Endometrial microvascular endothelial cells (primary cell): ENCODE results near the gene CAMK1G. TPM values are rescaled to one million over a fixed set of nuclear protein-coding genes. Genes with fewer than 3 reads are reported as not detected.

Source experiments
- in situ Hi-C: cut with HindIII; loops from 2 replicates; pipeline ENCODE4 v1.10.0; 2017; ENCODE audit warnings: low sequenced_read_pairs, low pct_unique_long_range_greater_than_20kb; ENCODE audit errors: inconsistent ontology term
- total RNA-seq: library from RNA; depleted of rRNA; stranded (reverse); fragments of >200 nt; gene quantifications from one replicate; pipeline ENCODE4 v1.2.3, GENCODE V29; 2015; ENCODE audit errors: inconsistent ontology term

CAMK1G gene
- total RNA-seq, 1 donor from 2014 or later = 0.37 TPM

GRCh38 chr1:209614906-209615305 lies 31.4 kb downstream of the CAMK1G start:
- in situ Hi-C loops = no loop called here

- in situ Hi-C loops = no loop called here
Observed at GRCh38 chr1:209616366-209617046, 33.0 kb downstream of the CAMK1G start.

- in situ Hi-C loops = no loop called here
Observed at GRCh38 chr1:209617047-209617673, 33.6 kb downstream of the CAMK1G start.

GRCh38 chr1:209617755-209618154 lies 34.2 kb downstream of the CAMK1G start:
- in situ Hi-C loops = no loop called here

GRCh38 chr1:209618291-209618690 lies 34.8 kb downstream of the CAMK1G start:
- in situ Hi-C loops = no loop called here

- in situ Hi-C loops = no loop called here
Observed at GRCh38 chr1:209618756-209619420, 35.4 kb downstream of the CAMK1G start.

- in situ Hi-C loops = no loop called here
Observed at GRCh38 chr1:209619696-209620486, 36.4 kb downstream of the CAMK1G start.

GRCh38 chr1:209620487-209620884 lies 37.0 kb downstream of the CAMK1G start:
- in situ Hi-C loops = no loop called here

- in situ Hi-C loops = no loop called here
Observed at GRCh38 chr1:209621286-209621685, 37.8 kb downstream of the CAMK1G start.

- in situ Hi-C loops = no loop called here
Observed at GRCh38 chr1:209621741-209622655, 38.5 kb downstream of the CAMK1G start.

GRCh38 chr1:209622841-209623829 lies 39.6 kb downstream of the CAMK1G start:
- in situ Hi-C loops = no loop called here

GRCh38 chr1:209624558-209625549 lies 41.3 kb downstream of the CAMK1G start:
- in situ Hi-C loops = no loop called here

- in situ Hi-C loops = no loop called here
Observed at GRCh38 chr1:209625791-209626285, 42.3 kb downstream of the CAMK1G start.

- in situ Hi-C loops = no loop called here
Observed at GRCh38 chr1:209626346-209627026, 43.0 kb downstream of the CAMK1G start.

GRCh38 chr1:209627027-209627731 lies 43.7 kb downstream of the CAMK1G start:
- in situ Hi-C loops = no loop called here
